Bronchial epithelial cell (primary cell): Measurements from ENCODE around the gene GABRR3. TPM values are rescaled to one million over a fixed set of nuclear protein-coding genes. Genes with fewer than 3 reads are reported as not detected.
A peak's percentile ranks its signal among the peaks of the same experiment; 100 is the strongest.
"Not testable (repeated sequence)": the region's sequence is repeated elsewhere in the genome, so short reads cannot be mapped to it uniquely, and the experiment has no call there.

Source experiments
- DNase-seq: peaks from one replicate; pipeline ENCODE4 v3.0.0-alpha.2; 2010; ENCODE audit warnings: low read depth
- FAIRE-seq: peaks from 2 replicates; lab custom pipeline; 2011; peaks lifted over from hg19 to GRCh38; lab: Jason Lieb, UNC
- H3K27me3 ChIP-seq: 2 replicates; pipeline ENCODE4 v1.5.1; 2011; ENCODE audit warnings: low read length; ENCODE audit not compliant: control insufficient read depth, insufficient read depth
- H3K36me3 ChIP-seq: 2 replicates; pipeline ENCODE4 v1.5.1; 2011; ENCODE audit warnings: low read length; ENCODE audit not compliant: control insufficient read depth, insufficient read depth
- H3K4me3 ChIP-seq: 2 replicates; pipeline ENCODE4 v1.5.1; 2011; ENCODE audit warnings: mild to moderate bottlenecking, low read depth, low read length, control low read depth
- CTCF ChIP-seq: IDR thresholded peaks from 2 replicates; pipeline ENCODE4 v1.5.1; 2011; ENCODE audit warnings: mild to moderate bottlenecking, moderate library complexity, low read length, control low read depth, inconsistent platforms; ENCODE audit not compliant: insufficient read depth, severe bottlenecking
- total RNA-seq: library from RNA; depleted of rRNA; stranded (reverse); fragments of >200 nt; gene quantifications from 2 replicates; pipeline ENCODE4 v1.2.1, GENCODE V29; 2014

The GABRR3 gene
- total RNA-seq, 1 donor from 2014 or later = not detected

- FAIRE-seq = no peak
- H3K4me3 ChIP-seq = no peak overlapping the region
- no peak for DNase-seq
- TF ChIP-seq CTCF = no peak
- H3K36me3 ChIP-seq = no peaks in the 10 kb centered on the region
- no peaks in the 10 kb centered on the region for H3K27me3 ChIP-seq
These were observed 14.7 kb downstream of the GABRR3 start for GRCh38 chr3:98020412-98020811.

- Histone ChIP-seq H3K27me3 (no peaks in the 10 kb centered on the region), H3K4me3 (no peak overlapping the region), H3K36me3 (no peaks in the 10 kb centered on the region)
- peak; percentile 77 for DNase-seq
- FAIRE-seq = no peak
- TF ChIP-seq CTCF = no peak
These were observed 16.8 kb downstream of the GABRR3 start for GRCh38 chr3:98018301-98018700.

- FAIRE-seq (no peak), DNase-seq (no peak)
- H3K27me3 ChIP-seq = no peaks in the 10 kb centered on the region
- no peaks in the 10 kb centered on the region for H3K36me3 ChIP-seq
- no peak for TF ChIP-seq CTCF
- no peak overlapping the region for H3K4me3 ChIP-seq
These were observed 20.9 kb downstream of the GABRR3 start for GRCh38 chr3:98014268-98014585.

DNA sequence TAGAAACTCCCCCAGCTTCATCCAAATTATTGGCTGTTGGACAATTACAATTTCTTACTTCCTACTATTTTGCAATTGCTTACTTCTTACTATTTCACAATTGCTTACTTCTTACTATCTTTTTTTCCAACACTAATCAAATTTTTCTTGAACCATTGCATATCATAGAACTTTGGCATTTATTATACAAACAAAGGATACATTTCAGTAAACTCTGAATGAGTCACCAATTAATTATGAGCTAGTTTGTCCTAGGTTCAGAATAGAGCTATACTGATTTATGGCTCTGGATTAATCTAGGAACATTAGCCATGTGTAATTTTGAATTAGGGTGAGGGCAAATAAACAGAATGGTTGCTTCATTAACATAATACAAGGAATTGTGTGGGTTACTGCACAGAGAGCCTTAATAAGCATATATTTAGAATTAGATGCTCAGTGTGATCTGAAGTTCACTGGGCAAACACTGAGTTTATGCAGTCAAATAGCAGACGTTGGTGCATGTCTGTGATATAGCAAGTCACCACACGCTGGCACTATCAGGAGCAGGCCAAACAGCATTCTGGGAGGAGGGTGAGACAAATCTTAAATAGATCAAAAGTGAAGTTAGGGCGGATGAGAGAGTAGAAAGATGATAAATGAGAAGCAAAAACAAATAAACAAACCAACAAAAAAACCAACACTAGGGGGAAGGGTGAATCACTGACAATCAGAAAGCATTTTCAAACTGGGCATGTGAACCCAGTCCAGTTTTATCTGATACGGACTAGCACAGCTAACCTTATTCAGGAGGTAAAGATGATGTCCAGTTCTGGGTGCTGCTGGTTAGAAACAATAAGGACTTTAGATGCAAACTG lies 21.5 kb downstream of the GABRR3 start:
- no peak overlapping the region for H3K4me3 ChIP-seq
- H3K27me3 ChIP-seq = no peaks in the 10 kb centered on the region
- no peaks in the 10 kb centered on the region for H3K36me3 ChIP-seq
- peak; percentile 17 for TF ChIP-seq CTCF
- FAIRE-seq (no peak), DNase-seq (peak; percentile 88)

- no peak overlapping the region for H3K4me3 ChIP-seq
- no peak for FAIRE-seq
- TF ChIP-seq CTCF = no peak
- no peaks in the 10 kb centered on the region for H3K27me3 ChIP-seq
- peak; percentile 26 for DNase-seq
- no peaks in the 10 kb centered on the region for H3K36me3 ChIP-seq
These were observed 22.1 kb downstream of the GABRR3 start for GRCh38 chr3:98012979-98013378.

- H3K27me3 ChIP-seq, DNase-seq, FAIRE-seq, H3K36me3 ChIP-seq, H3K4me3 ChIP-seq: not testable (repeated sequence)
These were observed 24.1 kb downstream of the GABRR3 start for GRCh38 chr3:98010883-98011449.
